Endothelial cell of umbilical vein (primary cell): ENCODE data around the gene PRMT7. TPM values are rescaled to one million over a fixed set of nuclear protein-coding genes. Genes with fewer than 3 reads are reported as not detected.

ENCODE experiments used
- BruUV-seq: library from RNA; stranded (reverse); fragments of 400-500 nt; replicated peaks from 2 replicates; lab custom pipeline; 2021; lab: Mats Ljungman, UMichigan
- CTCF ChIA-PET: fragments of 300-600, 350-600 bp; sonication (Branson Sonifier 250); formaldehyde crosslinking; loops from one replicate; lab custom pipeline; 2021; ENCODE audit warnings: antibody characterized with exemption, inconsistent platforms; lab: Charles Lee
- POLR2A ChIA-PET: fragments of 300-600, 350-600 bp; sonication (Branson Sonifier 250); formaldehyde crosslinking; loops from one replicate; lab custom pipeline; 2021; ENCODE audit warnings: antibody characterized with exemption, inconsistent platforms; lab: Charles Lee
- DNase-seq: peaks from one replicate; pipeline ENCODE4 v3.0.0-alpha.2; 2011; ENCODE audit warnings: low read depth, low spot score
- FAIRE-seq: peaks from 2 replicates; lab custom pipeline; 2011; peaks lifted over from hg19 to GRCh38; lab: Jason Lieb, UNC
- H2AFZ ChIP-seq: 2 replicates; pipeline ENCODE4 v1.6.0; 2012; ENCODE audit warnings: low read depth, low read length, control low read depth, inconsistent platforms
- H3K27ac ChIP-seq: 2 replicates; pipeline ENCODE4 v1.5.1; 2011; ENCODE audit warnings: low read depth, mild to moderate bottlenecking, control low read depth, low read length, moderate library complexity; ENCODE audit not compliant: insufficient read depth
- H3K27me3 ChIP-seq, 2 experiments: 2 replicates each; pipeline versions ENCODE4 v1.6.0 to v1.6.1; 2011; ENCODE audit warnings: low read length in 2 of 2, mixed read lengths in 1 of 2; ENCODE audit not compliant: control insufficient read depth in 2 of 2, insufficient read depth in 2 of 2
- H3K36me3 ChIP-seq, 2 experiments: 2 replicates in 1 of 2; 3 replicates in 1 of 2; pipeline ENCODE4 v1.5.1; 2011; ENCODE audit warnings: low read length in 2 of 2, mild to moderate bottlenecking in 1 of 2, moderate library complexity in 1 of 2; ENCODE audit not compliant: control insufficient read depth in 2 of 2, insufficient read depth in 2 of 2; ENCODE audit errors: extremely low read depth in 1 of 2
- H3K4me1 ChIP-seq: 3 replicates; pipeline ENCODE4 v1.5.1; 2011; ENCODE audit warnings: mild to moderate bottlenecking, low read length; ENCODE audit not compliant: control insufficient read depth, insufficient read depth; ENCODE audit errors: extremely low read depth
- H3K4me2 ChIP-seq: 2 replicates; pipeline ENCODE4 v1.6.1; 2011; ENCODE audit warnings: low read length, control low read depth, mixed read lengths; ENCODE audit not compliant: insufficient read depth
- H3K4me3 ChIP-seq, 3 experiments: fragments of 200-600 bp in 1 of 3; sonication (generic), shearing (Covaris generic) in 1 of 3; replicated peaks in 1 of 3; 2 replicates each; pipeline ENCODE4 v1.5.1; 2011 to 2016; ENCODE audit warnings: control low read depth in 3 of 3, low read length in 3 of 3, mild to moderate bottlenecking in 2 of 3, inconsistent platforms in 1 of 3, low read depth in 1 of 3, moderate library complexity in 1 of 3; ENCODE audit not compliant: insufficient read depth in 1 of 3
- H3K79me2 ChIP-seq: 2 replicates; pipeline ENCODE4 v1.6.0; 2012; ENCODE audit warnings: low read length, inconsistent platforms; ENCODE audit not compliant: control insufficient read depth, insufficient read depth
- H3K9ac ChIP-seq: replicated peaks from 2 replicates; pipeline ENCODE3; 2011; ENCODE audit warnings: low read length, control low read depth; ENCODE audit not compliant: insufficient read depth; ENCODE audit errors: extremely low read depth
- H3K9me1 ChIP-seq: replicated peaks from 3 replicates; pipeline ENCODE4 v1.6.0; 2011; ENCODE audit warnings: mild to moderate bottlenecking, low read length; ENCODE audit not compliant: control insufficient read depth, insufficient read depth; ENCODE audit errors: extremely low read depth
- H3K9me3 ChIP-seq: replicated peaks from 2 replicates; pipeline ENCODE4 v1.5.1; 2012; ENCODE audit warnings: low read length, inconsistent platforms; ENCODE audit not compliant: control insufficient read depth, insufficient read depth
- H4K20me1 ChIP-seq: replicated peaks from 2 replicates; pipeline ENCODE3; 2011; ENCODE audit warnings: mild to moderate bottlenecking, low read length; ENCODE audit not compliant: control insufficient read depth, insufficient read depth; ENCODE audit errors: extremely low read depth
- EZH2 ChIP-seq: IDR thresholded peaks from 2 replicates; pipeline ENCODE4 v1.6.1; 2012; ENCODE audit warnings: borderline replicate concordance, low read depth, mild to moderate bottlenecking, moderate library complexity, low read length, inconsistent platforms; ENCODE audit not compliant: severe bottlenecking
- FOS ChIP-seq: IDR thresholded peaks from 2 replicates; pipeline ENCODE4 v1.6.1; 2011; ENCODE audit warnings: mild to moderate bottlenecking, low read length, moderate library complexity, borderline replicate concordance; ENCODE audit not compliant: insufficient read depth
- GATA2 ChIP-seq: IDR thresholded peaks from 2 replicates; pipeline ENCODE4 v1.7.0; 2011; ENCODE audit warnings: low read depth, mild to moderate bottlenecking, moderate library complexity, mixed read lengths, low read length; ENCODE audit not compliant: insufficient read length, insufficient read depth
- JUN ChIP-seq: IDR thresholded peaks from 2 replicates; pipeline ENCODE4 v1.6.1; 2011; ENCODE audit warnings: borderline replicate concordance, low read depth; ENCODE audit not compliant: insufficient read length, insufficient read depth
- MYC ChIP-seq: IDR thresholded peaks from one replicate; pipeline ENCODE4 v1.6.1; 2011; ENCODE audit warnings: mild to moderate bottlenecking, low read depth, low read length
- POLR2A ChIP-seq: IDR thresholded peaks from 2 replicates; pipeline ENCODE4 v1.6.1; 2012; ENCODE audit warnings: low read depth, mild to moderate bottlenecking, control low read depth, low read length
- POLR2AphosphoS5 ChIP-seq: IDR thresholded peaks from 2 replicates; pipeline ENCODE4 v1.6.1; 2012; ENCODE audit warnings: low read depth, mild to moderate bottlenecking, control low read depth, low read length, moderate library complexity; ENCODE audit not compliant: insufficient read depth
- dilution Hi-C: fragments of 300-500 bp; cut with MboI; formaldehyde crosslinking; loops from one replicate; pipeline ENCODE4 v1.15.0; 2019; ENCODE audit warnings: low sequenced_read_pairs; ENCODE audit not compliant: extremely low pct_ligation_motif_present
- intact Hi-C: fragments of 100-400 bp; cut with micrococcal nuclease; formaldehyde crosslinking; loops from one replicate; pipeline ENCODE4 v1.10.0; 2022
- polyA plus RNA-seq, 4 experiments: library from polyadenylated mRNA; depleted of rRNA in 3 of 4; stranded (reverse) in 3 of 4; unstranded in 1 of 4; fragments of >200 nt; gene quantifications; 2 replicates each; pipeline versions ENCODE4 v1.2.1 to v1.2.3, GENCODE V29; 2011 to 2012; ENCODE audit warnings: missing spikeins in 1 of 4
- total RNA-seq: library from RNA; stranded (reverse); gene quantifications from 2 replicates; pipeline ENCODE4 v1.2.3, GENCODE V29; 2021
- TF ChIP-seq, protein P1 (sequence below): IDR thresholded peaks from 2 replicates; pipeline ENCODE4 v1.6.1; 2011; ENCODE audit not compliant: insufficient read depth, insufficient read length
- TF ChIP-seq, protein P2 (sequence below), 2 donors: IDR thresholded peaks; 1 replicate in 1 of 2; 2 replicates in 1 of 2; pipeline ENCODE4 v1.5.1; 2011; ENCODE audit warnings: low read length in 2 of 2, mild to moderate bottlenecking in 2 of 2, moderate library complexity in 2 of 2, control low read depth in 1 of 2, inconsistent platforms in 1 of 2, low read depth in 1 of 2; ENCODE audit not compliant: insufficient read depth in 1 of 2; ENCODE audit errors: extremely low read depth in 1 of 2

The PRMT7 gene
- total and polyA plus RNA-seq, 2 donors (not counting 3 experiments of a cell fraction or from before 2014, with no cell fraction given): 43.4 to 57.9 TPM

DNA sequence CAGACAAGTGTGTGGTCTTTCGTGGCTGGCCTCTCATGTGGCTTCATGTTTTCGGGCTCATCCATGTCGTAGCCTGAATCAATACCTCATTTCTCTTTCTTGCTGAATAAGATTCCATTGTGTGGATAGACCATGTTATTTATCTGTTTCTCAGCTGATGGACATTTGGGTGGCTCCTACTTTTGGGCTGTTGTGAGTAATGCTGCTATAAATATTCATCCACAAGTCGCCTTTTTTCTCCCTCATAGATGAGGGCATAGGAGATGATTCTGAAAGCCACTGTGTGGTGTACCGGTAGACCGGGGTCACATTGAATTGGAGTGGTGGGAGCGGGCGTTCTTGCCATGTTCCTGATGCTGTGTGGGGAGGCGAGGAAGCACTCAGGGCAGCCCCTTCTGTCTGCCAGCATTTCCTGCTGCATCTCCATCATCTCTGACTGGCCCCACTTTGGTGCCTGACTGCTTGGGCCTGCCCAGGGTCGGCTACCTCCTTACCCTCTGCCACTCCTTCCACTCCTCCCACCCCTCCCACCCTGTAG is 40.1 kb downstream of the PRMT7 start:
- intact Hi-C loops: no loop called here
- dilution Hi-C loops: no loop called here
- Histone ChIP-seq H3K4me1 (no peaks in the 10 kb centered on the region), H3K4me3 (no peak overlapping the region), H4K20me1 (no peaks in the 10 kb centered on the region), H3K9me1 (no peaks in the 10 kb centered on the region), H3K79me2 (no peaks in the 10 kb centered on the region), H3K4me2 (no peak overlapping the region), H3K9me3 (no peaks in the 10 kb centered on the region), H3K27ac (no peak overlapping the region), H2AFZ (no peak overlapping the region), H3K9ac (no peak overlapping the region), H3K36me3 (peaks cover 0 to 55% of the 10 kb centered on the region in 2 experiments), H3K27me3 (no peaks in the 10 kb centered on the region)
- POLR2A ChIA-PET: no interaction called here
- BruUV-seq: no TSS peak
- CTCF ChIA-PET: no interaction called here
- FAIRE-seq: no peak
- no peak for DNase-seq
- TF ChIP-seq POLR2AphosphoS5 (no peak), JUN (no peak), FOS (no peak), EZH2 (no peak), GATA2 (no peak), POLR2A (no peak), MYC (no peak)
- TF ChIP-seq, protein P1, sequence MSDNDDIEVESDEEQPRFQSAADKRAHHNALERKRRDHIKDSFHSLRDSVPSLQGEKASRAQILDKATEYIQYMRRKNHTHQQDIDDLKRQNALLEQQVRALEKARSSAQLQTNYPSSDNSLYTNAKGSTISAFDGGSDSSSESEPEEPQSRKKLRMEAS: no peak
- TF ChIP-seq, protein P2, sequence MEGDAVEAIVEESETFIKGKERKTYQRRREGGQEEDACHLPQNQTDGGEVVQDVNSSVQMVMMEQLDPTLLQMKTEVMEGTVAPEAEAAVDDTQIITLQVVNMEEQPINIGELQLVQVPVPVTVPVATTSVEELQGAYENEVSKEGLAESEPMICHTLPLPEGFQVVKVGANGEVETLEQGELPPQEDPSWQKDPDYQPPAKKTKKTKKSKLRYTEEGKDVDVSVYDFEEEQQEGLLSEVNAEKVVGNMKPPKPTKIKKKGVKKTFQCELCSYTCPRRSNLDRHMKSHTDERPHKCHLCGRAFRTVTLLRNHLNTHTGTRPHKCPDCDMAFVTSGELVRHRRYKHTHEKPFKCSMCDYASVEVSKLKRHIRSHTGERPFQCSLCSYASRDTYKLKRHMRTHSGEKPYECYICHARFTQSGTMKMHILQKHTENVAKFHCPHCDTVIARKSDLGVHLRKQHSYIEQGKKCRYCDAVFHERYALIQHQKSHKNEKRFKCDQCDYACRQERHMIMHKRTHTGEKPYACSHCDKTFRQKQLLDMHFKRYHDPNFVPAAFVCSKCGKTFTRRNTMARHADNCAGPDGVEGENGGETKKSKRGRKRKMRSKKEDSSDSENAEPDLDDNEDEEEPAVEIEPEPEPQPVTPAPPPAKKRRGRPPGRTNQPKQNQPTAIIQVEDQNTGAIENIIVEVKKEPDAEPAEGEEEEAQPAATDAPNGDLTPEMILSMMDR (IDR thresholded peaks at IDR 0.05; ENCODE audit: extremely low read depth in 1 of 2, insufficient read depth in 1 of 2, low read depth in 1 of 2, low read length in 2 of 2): no peak
